Astrocyte (in vitro differentiated cells and primary cell): ENCODE measurements around the gene TOR4A.

ENCODE experiments used
- CTCF ChIP-seq: IDR thresholded peaks from 2 replicates; pipeline ENCODE4 v1.5.1; 2011; ENCODE audit warnings: low read depth, mild to moderate bottlenecking, inconsistent platforms, low read length, moderate library complexity; ENCODE audit not compliant: insufficient read depth
- EZH2 ChIP-seq: IDR thresholded peaks from 2 replicates; pipeline ENCODE4 v1.6.1; 2012; ENCODE audit warnings: mild to moderate bottlenecking, low read length, inconsistent platforms; ENCODE audit not compliant: insufficient read depth

GRCh38 chr9:137330689-137331088, 53.2 kb downstream of the TOR4A start:
- no peak for TF ChIP-seq EZH2
- no peak for TF ChIP-seq CTCF
